NCI-H82 (cell line): ENCODE results near the gene GPD1.
"Not testable (repeated sequence)": the region's sequence is repeated elsewhere in the genome, so short reads cannot be mapped to it uniquely, and the experiment has no call there.

ENCODE experiments used
- DNase-seq: peaks from one replicate; lab custom pipeline; 2025; lab: John Stamatoyannopoulos, UW

GPD1 gene

GRCh38 chr12:50073712-50074111, 30.1 kb upstream of the GPD1 start:
- no peak for DNase-seq

GRCh38 chr12:50074936-50075807, 28.6 kb upstream of the GPD1 start:
- peak; percentile 89 for DNase-seq

GRCh38 chr12:50075808-50076170, 28.0 kb upstream of the GPD1 start:
- DNase-seq: no peak

- DNase-seq: no peak
These were observed 26.7 kb upstream of the GPD1 start for GRCh38 chr12:50077099-50077498.

- DNase-seq: no peak
These were observed 25.5 kb upstream of the GPD1 start for GRCh38 chr12:50078281-50078680.

GRCh38 chr12:50079771-50080170, 24.0 kb upstream of the GPD1 start:
- DNase-seq: no peak

GRCh38 chr12:50081096-50081808, 22.6 kb upstream of the GPD1 start:
- DNase-seq: no peak

- DNase-seq: no peak
These were observed 21.2 kb upstream of the GPD1 start for GRCh38 chr12:50082644-50083043.

- no peak for DNase-seq
These were observed 20.5 kb upstream of the GPD1 start for GRCh38 chr12:50083301-50083700.

GRCh38 chr12:50084409-50084774, 19.4 kb upstream of the GPD1 start:
- not testable (repeated sequence) for DNase-seq

- DNase-seq: peak; percentile 99
These were observed 18.8 kb upstream of the GPD1 start, which contains the start of gene SMARCD1 for GRCh38 chr12:50084775-50085614. Gene SMARCD1 (plus strand): TSS chr12:50085342. CDS start chr12:50085370, 28 bp downstream.

- DNase-seq: no peak
These were observed 18.2 kb upstream of the GPD1 start for GRCh38 chr12:50085615-50086072.

- DNase-seq: no peak
These were observed 17.7 kb upstream of the GPD1 start for GRCh38 chr12:50086148-50086547.

- no peak for DNase-seq
These were observed 16.7 kb upstream of the GPD1 start for GRCh38 chr12:50087151-50087550.

- no peak for DNase-seq
These were observed 15.8 kb upstream of the GPD1 start for GRCh38 chr12:50087995-50088394.

GRCh38 chr12:50088577-50089335, 15.1 kb upstream of the GPD1 start:
- DNase-seq: peak; percentile 89

GRCh38 chr12:50089730-50090129, 14.1 kb upstream of the GPD1 start:
- DNase-seq: no peak

- DNase-seq: no peak
These were observed 13.4 kb upstream of the GPD1 start for GRCh38 chr12:50090391-50090790.

- DNase-seq: no peak
These were observed 5.9 kb upstream of the GPD1 start for GRCh38 chr12:50097952-50098351.

- DNase-seq: no peak
These were observed 4.4 kb upstream of the GPD1 start for GRCh38 chr12:50099302-50100008.

- DNase-seq: no peak
These were observed 3.2 kb upstream of the GPD1 start for GRCh38 chr12:50100561-50100960.
